GM18858 (cell line): ENCODE results near the gene ZFP1.

Experiments
- ATAC-seq: cut with Tn5 transposase; IDR thresholded peaks from one replicate; pipeline ENCODE4 v1.9.1; 2021; ENCODE audit not compliant: unreplicated experiment

The ZFP1 gene

DNA sequence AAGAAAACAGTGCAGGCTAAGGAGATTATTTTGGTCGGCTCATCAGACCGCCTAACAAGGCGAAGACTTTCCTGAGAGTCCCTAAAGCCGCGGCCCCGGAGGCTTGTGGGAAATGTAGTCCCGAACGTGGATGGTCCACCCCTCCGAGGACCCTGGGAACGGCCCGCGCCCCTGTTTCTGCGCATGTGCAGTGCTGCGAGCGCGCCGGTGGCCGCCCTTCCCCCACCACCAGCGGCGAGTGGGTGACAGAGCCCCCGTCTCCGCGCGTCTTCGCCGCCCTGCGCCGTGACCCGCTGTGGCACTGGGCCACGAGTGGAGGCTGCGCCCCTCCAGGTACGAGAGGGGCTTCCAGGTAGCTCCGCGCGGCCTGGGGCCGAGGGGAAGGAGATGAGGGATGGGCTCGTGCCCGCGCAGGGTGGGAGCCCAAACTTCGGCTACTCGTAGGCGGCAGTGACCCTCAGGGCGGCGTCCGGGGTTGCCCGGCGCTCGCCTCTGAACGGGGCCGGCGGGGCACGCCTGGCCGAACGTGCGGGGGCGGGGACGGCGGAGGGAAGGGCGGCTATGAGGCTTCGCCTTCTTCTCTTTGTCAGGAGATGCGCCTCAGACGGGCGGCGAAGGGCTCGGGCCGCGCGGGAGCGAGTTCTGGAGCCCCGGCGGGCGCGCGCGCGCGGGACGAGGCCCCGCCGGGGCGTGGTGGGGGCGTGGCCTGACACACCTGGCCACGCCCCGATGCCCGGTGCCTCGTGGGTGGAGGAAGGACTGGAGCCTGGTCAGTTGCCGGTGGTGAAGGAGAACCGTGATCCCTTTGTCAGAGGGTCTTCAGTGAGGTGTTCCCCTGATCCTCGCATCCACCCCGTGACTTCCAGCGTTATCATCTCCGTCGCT is at the start of gene ZFP1:
Gene ZFP1 (plus strand): TSS at position 214 of the 885 bp plus-strand sequence. CDS start 4,428 bp downstream, outside the sequence.
- peak; percentile 55 for ATAC-seq

DNA sequence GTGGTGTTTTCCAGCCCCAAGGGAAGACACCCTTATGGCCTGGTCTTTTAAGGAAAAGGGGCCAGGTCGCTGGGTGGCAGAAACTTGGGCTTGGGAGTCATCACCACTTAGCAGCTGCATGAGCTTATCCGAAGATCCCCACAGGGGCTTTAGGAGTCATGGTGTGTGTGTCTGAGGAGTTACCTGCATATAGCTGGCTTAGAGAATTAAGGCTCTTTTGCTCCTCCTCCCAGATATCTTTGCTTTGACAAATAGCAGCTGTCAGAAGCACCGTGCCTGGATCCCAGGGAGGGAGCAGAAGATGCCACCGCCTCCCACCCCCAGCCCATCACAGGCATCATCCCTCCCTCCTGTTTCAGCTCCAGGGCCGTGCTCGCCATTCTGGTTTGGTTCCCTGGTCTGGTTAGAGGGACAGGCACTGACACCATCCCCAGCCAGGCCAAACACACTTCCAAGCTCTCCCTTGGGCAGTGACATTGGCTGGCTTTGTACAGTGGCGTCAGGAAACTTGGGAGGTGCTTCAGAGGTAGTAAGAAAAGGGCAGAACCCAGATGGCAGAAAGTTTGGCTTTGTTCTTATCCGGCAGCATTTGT is 49.2 kb upstream of the ZFP1 start:
- no peak for ATAC-seq

DNA sequence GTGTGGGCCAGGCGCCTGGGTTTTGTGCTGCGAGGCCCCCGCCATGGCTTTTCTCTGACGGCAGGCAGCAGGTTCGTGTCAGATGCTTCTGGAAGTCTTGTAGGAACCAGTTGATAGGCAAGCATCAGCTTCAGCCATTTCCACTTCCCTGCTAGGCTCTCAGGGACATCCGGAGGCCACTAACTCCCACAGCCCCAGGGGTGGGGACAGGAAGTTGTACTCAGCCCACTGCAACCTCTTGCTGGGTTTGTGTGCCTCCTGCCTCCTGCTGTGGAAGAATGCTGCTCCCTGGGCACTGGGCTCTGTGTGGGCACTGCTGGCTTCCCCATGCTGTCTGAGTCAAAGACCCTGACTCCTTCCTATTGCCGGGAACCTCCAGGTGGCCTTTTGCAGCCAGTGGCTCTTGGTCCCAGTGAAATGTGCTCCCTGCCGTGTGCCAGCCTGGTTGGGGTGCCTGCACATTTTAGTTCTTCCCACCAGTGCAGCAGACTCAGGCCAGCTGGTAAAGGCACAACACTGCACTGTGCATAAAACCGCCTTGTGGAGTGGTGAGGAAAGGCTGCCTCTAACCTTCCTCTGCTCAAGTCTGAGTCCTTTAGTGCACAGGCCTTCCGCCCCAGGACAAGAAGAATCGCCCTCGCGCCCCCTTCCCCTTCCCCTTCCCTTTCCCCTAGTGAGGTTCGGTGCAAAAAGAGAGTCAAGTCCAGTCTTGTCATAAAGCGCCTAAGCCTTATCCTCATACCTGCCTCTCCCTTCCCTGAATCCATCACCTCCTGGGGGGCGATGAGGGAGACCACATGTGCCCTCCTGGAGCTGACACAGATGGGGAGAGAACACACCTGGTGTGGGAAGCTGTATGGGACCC is 48.4 kb upstream of the ZFP1 start:
- no peak for ATAC-seq

DNA sequence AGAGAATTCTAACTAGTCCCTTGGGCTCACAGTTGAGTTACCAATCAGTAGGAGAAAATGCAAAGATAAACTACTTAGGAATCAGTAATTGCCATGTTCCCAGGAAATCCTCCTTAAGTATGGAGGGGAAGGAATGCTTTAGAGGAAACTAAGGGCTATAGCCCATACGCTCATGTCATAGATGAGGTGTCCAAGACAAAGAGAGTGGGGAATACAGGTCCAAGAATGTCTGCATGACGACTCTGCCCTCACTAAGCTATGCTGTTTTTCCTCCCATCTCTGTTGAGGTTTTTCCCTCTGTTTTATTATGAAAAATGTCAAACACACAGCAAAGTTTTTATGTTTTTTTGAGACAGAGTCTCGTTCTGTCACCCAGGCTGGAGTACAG is 47.7 kb upstream of the ZFP1 start:
- ATAC-seq = no peak

DNA sequence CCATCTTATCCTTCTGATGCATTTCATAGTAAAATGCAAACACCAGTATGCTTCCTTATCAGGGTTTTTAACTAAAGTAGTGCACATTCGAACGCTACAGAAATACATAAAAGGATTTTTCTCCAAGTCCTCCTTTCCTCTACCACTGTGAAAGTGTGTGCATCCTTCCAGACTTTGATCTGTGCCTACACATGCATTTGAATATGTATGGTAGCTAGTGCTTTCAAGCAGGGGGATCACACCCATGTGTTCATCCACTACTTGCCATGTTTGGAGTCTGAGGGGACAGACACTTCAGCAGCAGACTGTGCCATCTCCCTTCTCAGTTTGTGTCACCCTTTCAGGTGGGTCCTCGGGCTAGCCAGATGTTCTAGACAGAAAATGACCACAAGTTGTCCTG is 46.7 kb upstream of the ZFP1 start:
- no peak for ATAC-seq

DNA sequence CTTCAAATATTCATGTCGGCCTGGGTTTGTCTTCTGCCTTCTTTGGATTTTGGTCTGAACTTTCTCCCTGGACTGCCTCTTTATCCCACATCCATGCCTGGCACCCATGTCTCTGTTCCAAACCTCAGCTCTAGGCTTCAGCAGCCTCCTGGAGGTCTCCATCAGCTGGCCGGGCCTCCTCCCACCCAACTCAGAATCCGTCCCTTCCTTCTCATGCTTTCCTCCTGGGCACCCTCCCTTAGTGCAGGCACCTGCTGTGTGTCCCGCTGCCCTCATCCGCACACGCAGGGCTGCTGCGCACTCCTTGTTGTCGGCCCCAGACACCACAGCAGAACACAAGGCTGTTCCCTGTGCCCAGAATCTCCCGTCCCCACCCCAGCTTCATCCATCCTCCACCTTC is 45.7 kb upstream of the ZFP1 start:
- no peak for ATAC-seq

DNA sequence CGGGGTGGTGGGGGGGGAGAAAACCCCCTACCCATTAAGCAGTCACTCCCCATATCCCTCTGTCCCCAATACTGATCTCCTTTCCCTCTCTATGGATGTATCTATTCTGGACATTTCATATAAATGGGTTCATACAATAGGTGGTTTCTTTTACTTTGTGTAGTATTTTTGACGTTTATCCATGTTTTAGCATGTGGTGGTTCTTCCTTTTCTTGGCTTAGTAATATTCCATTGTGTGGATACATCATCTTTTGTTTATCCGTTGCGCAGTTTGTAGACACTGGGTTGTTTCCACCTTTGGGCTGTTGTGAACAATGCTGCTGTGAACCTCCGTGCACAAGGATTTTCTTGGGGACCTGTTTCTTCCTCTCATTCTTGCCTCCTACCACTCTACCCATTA is 44.3 kb upstream of the ZFP1 start:
- no peak for ATAC-seq

DNA sequence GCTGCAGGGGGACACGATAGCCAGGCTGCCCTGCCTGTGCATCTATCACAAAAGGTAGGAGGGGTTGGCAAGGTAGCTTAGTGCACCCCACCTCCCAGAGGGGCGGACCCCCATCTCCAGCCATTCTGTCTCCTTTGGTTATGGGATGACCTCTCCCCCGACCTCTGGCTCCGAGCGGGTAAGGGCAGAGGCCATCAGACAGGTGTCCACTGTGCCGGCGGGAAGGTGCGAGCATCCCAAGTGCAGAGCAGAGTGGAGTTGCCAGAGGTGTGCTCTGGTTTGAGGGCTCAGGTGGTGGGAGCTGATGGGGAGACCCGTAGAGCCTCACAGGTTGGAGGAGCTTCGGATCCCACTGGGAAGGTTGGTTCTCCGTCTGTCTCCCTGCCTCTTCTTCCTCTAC is 43.5 kb upstream of the ZFP1 start:
- ATAC-seq = no peak

DNA sequence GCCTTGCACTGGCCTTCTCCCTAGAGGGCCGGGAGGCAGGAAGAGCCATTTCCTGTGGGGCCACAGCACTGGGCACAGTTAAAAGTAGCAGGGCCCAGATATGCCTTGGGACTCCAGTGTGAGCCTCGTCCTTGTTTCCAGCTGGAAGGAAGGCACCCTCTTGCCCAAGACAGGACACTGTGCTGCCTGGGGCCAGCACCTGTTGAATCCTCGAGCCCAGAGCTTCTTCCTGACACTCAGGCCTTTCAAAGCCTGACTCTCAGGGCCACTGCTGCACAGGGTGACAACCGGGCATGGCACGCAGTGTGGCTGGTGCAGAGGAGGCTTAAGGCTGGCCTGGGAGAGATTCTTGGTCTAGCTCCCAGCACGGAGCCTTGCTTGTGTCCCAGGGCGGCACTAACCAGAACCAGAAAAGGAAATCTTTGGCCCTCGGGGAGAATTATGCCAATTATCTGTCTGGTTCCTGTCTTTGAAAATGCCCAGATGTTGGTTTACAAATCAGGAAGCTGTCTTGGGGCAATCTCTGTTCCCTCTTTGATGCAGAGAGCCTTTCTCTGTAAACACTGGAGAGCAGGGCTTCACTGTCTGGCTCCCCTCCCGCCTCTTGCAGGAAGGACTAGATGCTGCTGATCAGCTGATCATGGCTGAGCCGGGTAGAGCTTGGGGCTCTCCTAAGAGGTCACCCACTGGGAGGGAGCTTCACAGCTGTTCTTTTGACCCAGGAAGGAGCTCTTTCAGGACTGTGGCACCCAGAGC is 42.8 kb upstream of the ZFP1 start:
- no peak for ATAC-seq

DNA sequence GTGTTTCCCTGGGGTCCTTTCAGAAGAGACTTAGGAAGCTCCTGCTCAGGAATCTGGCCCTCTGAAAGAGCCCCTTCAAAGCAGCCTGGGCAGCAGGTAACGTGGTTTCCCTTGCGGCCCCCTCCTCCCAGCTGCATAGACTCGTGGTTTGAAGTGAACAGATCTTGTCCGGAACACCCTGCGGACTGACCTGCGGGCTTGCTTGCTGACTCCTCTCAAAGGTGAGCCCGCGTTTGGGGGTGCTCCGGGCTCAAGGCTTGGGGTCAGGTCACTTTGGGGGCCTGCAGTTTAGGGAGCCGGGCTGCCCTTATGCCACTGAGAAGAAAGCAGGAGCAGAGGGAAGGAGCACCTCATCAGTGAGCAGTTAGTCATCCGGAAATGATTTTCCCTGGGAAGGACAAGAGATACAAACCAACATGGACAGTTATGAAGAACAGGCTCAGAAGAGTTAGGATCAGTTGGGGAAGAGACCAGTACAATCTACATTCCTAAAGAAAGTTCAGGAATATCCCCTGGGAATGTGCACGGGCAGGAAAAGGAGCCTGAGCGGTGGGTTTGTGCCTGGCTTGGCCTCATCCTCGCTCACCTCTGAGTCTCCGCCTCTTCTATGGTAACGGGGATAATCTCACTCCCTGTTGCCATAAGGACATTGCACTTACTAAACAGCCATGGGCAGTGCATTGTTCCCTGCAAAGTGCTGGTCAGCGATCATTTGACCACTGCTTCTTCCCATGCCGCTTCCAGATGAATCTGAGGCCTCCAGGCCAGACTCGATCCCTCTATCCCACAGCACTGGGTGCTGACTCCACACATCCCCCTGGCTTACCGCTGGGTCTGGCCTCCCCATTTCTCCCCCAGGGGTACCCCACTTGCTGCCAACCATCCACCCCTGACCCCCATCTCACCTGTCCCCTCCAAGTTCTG is 41.7 kb upstream of the ZFP1 start:
- no peak for ATAC-seq

DNA sequence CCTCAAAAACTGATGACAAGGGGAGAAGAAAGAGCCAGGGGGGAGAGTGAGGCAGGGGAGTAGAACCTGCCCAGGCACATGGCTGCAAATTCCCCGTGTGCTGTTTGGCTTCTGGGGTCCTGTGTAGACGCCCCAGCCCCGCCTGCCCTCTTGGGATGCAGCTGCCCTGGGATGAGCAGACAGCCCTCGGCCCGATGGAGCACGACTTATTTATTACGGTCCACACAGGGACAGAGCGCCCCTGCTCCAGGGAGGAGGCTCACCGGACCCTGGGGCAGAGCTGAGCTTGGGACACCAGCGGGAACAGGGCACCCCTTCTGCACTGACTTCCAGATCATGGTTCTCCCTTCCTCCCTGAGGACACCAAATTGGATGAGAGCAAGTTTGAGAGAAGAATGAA is 40.8 kb upstream of the ZFP1 start:
- ATAC-seq = no peak

DNA sequence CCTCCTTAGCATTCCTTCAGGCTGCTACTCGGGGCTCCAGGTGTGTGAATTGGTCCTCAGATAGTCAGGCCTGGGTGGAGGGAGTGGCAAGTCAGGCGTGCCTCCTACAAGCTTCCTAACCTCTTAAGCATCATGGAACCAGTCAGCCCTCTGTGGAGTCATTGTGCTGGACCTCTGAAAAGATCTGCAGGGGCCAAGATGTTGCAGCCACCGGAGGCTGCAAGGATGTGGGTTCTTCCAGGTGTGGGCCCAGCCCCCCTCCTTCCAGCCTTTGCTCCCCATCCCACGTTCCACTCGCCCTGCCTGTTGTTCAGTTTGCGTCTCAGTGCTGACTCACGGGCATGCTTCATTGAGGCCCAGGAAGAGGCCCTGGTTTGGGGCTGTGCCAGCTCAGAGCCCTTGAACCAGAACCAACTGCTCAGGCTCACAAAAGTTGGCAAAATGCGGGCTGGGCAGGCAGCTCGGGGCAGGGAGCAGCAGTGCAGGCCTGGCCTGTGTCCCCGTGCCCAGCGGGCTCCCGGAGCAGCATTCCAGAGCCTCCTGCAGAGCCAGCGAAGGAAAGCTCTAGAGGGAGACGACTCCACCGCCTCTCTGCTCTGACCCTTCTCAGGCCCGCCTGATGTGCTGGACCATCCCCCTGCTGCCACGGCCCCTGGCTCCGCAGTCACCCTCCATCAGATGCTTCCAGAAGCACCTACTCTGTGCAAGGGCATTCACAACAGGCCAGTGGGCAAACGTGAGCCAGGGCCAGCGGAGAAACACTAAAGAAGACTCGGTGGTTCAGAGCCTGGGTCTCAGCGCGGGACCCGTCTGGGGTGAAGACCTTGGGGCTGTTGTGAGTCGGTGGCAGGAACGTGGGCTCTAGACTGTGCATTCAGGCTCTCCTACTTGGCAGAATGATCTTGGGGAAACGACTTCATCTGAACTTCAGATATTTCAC is 39.3 kb upstream of the ZFP1 start:
- peak; percentile 37 for ATAC-seq

DNA sequence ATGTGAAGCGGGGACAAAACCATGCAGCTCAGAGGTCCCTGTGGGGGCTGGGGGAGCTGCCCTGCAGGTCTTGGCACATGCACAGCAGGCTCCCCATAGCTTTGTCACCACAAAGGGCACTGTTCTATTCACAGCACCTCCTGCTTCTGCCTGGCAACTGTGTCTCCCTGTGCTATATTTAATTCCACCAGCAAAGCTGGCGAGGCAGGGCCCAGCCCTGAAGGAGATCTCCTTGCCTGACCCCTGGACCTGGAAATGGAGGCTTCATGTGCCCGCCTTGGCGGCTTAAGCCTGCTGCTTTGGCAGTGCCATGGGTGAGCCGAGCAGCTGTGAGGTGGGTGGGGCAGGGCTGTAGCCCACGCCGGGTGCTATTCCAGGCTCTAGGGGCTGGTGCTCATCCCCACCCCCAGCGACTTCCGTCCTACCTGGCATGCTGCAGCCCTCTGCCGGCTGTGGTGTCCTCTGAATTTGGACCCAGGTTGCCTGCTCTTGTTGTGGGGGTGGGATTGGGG is 38.5 kb upstream of the ZFP1 start:
- ATAC-seq = no peak

DNA sequence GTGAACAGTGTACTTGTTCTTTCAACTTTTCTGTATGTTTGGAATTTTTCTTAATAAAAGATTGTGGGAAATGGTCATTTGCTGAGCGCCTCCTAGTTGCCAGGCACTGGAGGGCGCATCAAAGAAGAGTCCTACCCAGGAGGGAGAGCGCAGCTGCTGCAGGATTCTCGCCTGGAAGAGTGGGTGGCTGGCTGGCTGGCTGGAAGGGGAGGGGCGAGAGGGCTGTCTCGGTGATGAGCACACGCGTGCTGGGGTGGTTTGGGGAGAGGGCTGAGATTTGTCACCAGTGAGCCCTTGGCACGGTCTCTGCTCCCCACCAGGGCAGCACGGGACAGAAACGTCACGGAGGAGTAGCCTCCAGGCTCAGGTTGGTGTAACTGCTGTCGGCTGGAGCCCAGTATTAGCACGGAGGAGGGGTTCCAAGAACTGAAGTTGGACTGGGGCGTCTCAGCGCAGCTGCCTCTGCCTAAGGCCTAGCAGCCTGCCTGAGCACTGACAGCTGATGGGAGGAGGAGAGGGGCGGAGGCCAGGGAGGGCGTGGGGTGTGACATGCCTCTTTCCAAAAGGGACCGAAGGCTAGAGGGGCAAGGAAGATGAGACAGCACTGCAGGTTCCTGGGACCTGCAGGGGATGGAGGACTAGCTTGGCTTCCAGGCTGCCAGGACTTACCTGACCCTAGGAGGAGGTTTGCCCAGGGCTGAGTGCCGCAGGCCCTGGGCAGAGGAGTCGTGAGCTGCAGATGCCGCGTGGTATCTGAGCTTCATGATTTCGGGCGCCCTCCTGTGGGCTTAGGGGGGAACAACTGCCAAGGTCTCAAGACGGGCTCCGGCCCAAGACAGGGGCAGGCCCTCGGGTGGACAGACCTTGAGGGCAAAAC is 37.4 kb upstream of the ZFP1 start:
- ATAC-seq = peak; percentile 54

DNA sequence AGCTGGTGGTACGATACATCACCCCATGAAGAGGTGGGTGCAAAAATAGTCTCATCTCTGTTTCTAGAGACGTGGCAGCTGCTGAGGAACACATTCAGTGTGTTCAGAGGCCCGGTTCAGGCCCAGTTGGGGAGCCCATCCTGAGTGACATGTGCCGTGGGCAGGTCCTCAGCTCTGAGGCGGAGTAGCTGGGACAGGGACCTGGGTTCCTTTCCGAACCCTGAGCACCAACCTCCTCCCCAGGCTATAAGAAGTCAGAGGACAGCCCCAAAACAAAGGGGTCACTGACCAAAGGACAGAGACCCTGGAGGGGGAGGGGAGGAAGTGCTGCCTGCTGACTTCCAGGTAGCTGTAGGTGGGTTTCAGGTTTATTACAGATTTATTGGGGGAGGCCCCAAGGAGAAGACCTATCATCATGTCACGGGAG is 36.8 kb upstream of the ZFP1 start:
- ATAC-seq = no peak

DNA sequence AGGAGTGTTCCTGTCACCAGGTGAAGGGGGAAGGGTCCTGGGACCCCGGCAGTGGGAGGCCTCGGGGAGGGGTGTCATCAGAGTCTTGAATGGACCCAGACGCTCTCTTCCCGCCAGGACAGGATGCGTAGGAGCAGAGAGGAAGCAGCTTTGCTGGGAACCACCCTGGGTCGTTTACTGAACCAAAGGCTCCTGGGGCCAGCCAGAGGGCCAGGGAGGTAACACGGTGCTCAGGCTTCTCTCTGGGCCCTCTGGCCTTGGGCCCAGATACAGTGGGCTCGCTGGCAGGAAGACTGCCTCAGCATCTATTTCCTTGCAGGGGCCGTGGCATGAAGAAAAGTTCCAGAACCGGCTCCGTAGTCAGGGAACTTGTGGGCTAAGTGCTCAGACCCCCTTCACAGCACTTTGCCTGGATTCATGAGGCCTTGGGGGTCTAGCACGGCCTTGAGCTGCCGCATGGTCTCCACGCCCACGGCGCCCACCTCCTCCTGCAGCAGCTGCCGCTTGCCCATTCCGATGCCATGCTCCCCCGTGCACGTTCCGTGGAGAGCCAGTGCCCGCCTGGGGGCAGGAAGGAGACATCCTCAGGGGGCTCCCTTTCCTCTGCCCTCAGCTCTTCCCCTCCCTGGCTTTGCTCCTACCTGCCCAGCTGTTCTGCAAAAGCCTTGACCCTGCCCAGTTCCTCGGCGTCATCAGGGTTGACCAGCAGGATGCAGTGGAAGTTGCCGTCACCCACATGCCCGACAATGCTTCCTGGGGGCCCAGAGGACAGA is 36.2 kb upstream of the ZFP1 start:
- no peak for ATAC-seq
